GM13976 (cell line): ENCODE data around the gene RFX3.

Experiments
- DNase-seq: peaks from one replicate; pipeline ENCODE4 v3.0.0; 2012; ENCODE audit warnings: low spot score
- in situ Hi-C: fragments of 300-500 bp; cut with MboI; formaldehyde crosslinking; loops from one replicate; pipeline ENCODE4 v1.12.0; 2022; ENCODE audit warnings: low sequenced_read_pairs, mixed read lengths, inconsistent platforms; ENCODE audit not compliant: unreplicated experiment
- TF ChIP-seq, protein P1 (sequence below): IDR thresholded peaks from 2 replicates; pipeline ENCODE4 v1.5.1; 2012; ENCODE audit warnings: borderline replicate concordance, mild to moderate bottlenecking; ENCODE audit not compliant: insufficient read depth; ENCODE audit errors: extremely low read depth, missing control alignments, control extremely low read depth

Gene RFX3

DNA sequence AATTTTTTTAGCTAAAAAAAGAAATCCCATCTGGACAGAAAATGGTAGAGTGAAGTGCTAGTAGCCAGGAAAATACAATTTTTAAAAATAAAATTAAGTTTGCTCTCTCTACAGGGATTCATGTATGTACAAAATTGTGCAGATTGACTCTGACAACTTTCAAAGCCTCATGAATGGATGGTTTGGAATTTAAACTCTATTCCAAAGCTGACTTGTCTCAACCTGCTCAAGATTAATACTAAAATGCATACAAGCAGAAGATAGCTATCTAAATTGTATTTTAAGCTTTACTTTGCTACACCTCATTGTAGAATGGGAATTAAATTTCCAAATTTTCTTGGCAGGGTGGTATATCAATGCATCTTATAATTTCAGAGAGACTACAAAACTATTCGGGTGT lies 257.6 kb downstream of the RFX3 start:
- TF ChIP-seq, protein P1, sequence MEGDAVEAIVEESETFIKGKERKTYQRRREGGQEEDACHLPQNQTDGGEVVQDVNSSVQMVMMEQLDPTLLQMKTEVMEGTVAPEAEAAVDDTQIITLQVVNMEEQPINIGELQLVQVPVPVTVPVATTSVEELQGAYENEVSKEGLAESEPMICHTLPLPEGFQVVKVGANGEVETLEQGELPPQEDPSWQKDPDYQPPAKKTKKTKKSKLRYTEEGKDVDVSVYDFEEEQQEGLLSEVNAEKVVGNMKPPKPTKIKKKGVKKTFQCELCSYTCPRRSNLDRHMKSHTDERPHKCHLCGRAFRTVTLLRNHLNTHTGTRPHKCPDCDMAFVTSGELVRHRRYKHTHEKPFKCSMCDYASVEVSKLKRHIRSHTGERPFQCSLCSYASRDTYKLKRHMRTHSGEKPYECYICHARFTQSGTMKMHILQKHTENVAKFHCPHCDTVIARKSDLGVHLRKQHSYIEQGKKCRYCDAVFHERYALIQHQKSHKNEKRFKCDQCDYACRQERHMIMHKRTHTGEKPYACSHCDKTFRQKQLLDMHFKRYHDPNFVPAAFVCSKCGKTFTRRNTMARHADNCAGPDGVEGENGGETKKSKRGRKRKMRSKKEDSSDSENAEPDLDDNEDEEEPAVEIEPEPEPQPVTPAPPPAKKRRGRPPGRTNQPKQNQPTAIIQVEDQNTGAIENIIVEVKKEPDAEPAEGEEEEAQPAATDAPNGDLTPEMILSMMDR = no peak
- in situ Hi-C loops = no loop called here
- DNase-seq = no peak

DNA sequence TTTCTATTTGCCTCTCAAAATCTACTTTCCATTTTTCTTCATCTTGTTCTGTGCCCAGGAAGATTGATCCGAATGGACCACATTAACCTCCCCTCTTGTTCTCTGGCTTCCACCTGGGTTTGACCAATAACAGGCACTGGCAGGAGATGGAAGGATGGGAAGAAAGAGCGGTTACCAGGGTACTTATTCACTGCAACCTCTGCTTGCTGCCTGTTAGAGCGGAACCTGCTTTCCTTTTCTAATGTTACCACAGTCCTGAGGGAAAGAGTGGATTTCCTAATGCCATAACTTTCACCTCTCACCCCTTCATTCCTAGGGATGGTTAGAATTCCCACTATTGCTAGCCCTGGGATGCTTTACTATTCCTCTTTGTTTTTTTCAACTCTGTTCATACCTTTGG lies 262.1 kb downstream of the RFX3 start:
- DNase-seq = no peak
- in situ Hi-C loops = no loop called here

GRCh38 chr9:3262826-3263529 lies 262.8 kb downstream of the RFX3 start:
- DNase-seq = no peak
- TF ChIP-seq, protein P1 = no peak
- in situ Hi-C loops = no loop called here

More for the DNA sequence above, 262.1 kb downstream of the RFX3 start:
- TF ChIP-seq, protein P1 = no peak

GRCh38 chr9:3261484-3261883 lies 264.3 kb downstream of the RFX3 start:
- no peak for DNase-seq
- in situ Hi-C loops = no loop called here

DNA sequence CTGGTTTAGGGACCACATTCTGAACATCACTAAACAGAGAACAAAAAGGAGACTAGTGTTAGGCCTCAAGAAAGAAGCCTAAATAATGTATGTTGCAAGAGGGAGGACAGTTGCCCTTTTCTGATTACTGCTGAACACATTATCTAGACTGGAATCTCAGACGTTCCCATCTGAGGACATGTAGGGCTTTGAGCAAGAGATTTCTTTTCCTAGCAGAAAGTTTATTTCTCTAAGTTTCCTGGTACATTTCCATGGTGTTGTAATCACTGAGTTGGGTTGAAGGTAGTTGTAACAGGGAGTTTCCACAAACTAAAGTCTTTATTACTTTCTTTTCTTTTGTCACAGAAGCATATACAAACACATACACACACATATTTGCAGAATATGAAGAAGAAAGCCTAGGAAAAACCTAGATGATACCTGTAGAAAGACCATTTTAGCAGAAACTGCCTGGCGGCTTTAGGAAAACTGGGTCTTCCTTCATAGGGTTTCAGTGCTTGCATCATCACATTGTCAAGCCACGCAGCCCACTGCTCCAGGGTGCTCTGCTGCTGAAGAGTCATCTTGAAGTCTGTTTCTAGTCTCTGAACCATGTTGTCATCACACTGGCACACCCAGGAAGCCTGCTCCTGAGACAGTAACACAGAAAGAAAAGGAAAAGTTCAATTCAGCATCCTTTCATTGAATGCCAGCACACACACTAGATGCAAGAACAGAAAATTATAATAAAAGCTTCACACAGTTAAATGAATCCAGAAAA lies 269.1 kb downstream of the RFX3 start:
- TF ChIP-seq, protein P1 = no peak
- in situ Hi-C loops = no loop called here
- no peak for DNase-seq

More at GRCh38 chr9:3261484-3261883, 264.3 kb downstream of the RFX3 start:
- TF ChIP-seq, protein P1 = no peak

DNA sequence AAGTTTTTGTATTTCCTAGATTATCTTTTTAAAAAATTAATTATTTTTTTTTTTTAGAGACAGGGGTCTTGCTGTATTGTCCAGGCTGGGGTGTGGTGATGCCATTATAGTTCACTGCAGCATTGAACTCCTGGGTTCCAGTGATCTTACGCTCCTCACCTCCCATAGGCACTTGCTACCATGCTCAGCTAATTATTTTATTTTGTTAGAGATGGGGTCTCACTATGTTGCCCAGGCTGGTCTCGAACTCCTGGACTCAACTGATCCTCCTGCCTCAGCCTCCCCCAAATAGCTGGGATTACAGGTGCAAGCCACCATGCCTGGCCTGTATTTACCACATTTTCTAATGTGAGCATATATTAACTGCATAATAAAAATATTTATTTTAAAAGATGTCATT lies 274.5 kb downstream of the RFX3 start:
- no peak for DNase-seq
- TF ChIP-seq, protein P1 = no peak
- in situ Hi-C loops = no loop called here
